ENCODE results near the gene SNAPC4. TPM values are rescaled to one million over a fixed set of nuclear protein-coding genes. Genes with fewer than 3 reads are reported as not detected.

SNAPC4 gene
- total and polyA plus RNA-seq, 2 of the 8 experiments (the other 6 are each of a cell fraction or from before 2014, with no cell fraction given): 6.9 to 18.1 TPM

GRCh38 chr9:136363949-136364748, 35.8 kb downstream of the SNAPC4 start (continued):
- no peak for TF ChIP-seq CHD7 (IDR thresholded peaks at IDR 0.05; ENCODE audit: insufficient replicate concordance, low read length)
- peak; percentile 15; the same call in 1 of the 2 replicates for TF ChIP-seq KDM1A (IDR thresholded peaks at IDR 0.05; ENCODE audit: borderline replicate concordance, low read length)
- TF ChIP-seq POLR2A (IDR thresholded peaks at IDR 0.05; ENCODE audit: control extremely low read depth in 1 of 2, low read depth in 2 of 2, low read length in 2 of 2): no peak
- TF ChIP-seq KDM4A (IDR thresholded peaks at IDR 0.05; ENCODE audit: low read depth, low read length, severe bottlenecking): peak; percentile 3
- TF ChIP-seq JUN (IDR thresholded peaks at IDR 0.05; ENCODE audit: low read depth, low read length): no peak
- no peak for TF ChIP-seq TBP (IDR thresholded peaks at IDR 0.05; ENCODE audit: low read depth, low read length)
